ENCODE results near the gene ZMYND10.
A peak's percentile ranks its signal among the peaks of the same experiment; 100 is the strongest.

The ZMYND10 gene

DNA sequence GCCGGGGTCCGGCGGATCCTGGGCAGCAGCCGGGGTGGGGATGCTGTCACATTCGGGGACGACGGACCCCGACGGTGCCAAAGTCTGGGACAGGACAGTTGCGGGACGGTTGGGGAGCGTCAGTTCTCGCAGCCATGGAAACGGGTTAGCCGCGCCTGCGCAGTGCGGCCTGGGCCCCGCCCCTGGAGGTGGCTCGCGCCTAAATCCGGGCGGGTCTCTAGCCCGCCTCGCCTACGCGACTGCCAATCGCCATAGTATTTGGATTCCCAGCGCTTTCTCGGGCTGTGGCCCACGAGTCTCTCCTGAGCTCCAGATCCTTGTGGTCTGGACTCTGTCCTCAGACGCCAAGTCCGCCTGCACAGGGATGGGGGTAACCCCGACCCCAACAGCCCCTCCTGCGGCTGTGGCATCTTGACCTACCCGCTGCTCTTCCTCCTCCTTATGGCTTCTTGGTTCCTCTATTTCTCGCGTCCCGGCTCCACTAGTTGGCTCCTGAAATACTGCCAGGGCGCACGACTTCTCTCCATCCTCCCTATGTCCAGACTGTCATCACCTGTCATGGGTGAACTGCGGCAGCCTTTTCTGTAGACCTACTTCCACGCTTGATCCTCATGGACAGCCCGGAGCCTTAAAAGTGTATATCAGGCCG, at the start of gene ZMYND10:
TSS of gene ZMYND10 (minus strand) at position 147 of the 649 bp plus-strand sequence. CDS start 153 bp downstream, outside the sequence.
- TF ChIP-seq, protein P1, sequence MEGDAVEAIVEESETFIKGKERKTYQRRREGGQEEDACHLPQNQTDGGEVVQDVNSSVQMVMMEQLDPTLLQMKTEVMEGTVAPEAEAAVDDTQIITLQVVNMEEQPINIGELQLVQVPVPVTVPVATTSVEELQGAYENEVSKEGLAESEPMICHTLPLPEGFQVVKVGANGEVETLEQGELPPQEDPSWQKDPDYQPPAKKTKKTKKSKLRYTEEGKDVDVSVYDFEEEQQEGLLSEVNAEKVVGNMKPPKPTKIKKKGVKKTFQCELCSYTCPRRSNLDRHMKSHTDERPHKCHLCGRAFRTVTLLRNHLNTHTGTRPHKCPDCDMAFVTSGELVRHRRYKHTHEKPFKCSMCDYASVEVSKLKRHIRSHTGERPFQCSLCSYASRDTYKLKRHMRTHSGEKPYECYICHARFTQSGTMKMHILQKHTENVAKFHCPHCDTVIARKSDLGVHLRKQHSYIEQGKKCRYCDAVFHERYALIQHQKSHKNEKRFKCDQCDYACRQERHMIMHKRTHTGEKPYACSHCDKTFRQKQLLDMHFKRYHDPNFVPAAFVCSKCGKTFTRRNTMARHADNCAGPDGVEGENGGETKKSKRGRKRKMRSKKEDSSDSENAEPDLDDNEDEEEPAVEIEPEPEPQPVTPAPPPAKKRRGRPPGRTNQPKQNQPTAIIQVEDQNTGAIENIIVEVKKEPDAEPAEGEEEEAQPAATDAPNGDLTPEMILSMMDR (conservative IDR thresholded peaks at IDR 0.05; ENCODE audit: control insufficient read depth, insufficient read depth, low read depth, low read length), result no peak
- peak within 1 kb of the TSS; percentile 42 for H3K4me3 ChIP-seq (ENCODE audit: control insufficient read depth, low read depth, low read length)
- peak; percentile 59 for DNase-seq (ENCODE audit: low read depth)

DNA sequence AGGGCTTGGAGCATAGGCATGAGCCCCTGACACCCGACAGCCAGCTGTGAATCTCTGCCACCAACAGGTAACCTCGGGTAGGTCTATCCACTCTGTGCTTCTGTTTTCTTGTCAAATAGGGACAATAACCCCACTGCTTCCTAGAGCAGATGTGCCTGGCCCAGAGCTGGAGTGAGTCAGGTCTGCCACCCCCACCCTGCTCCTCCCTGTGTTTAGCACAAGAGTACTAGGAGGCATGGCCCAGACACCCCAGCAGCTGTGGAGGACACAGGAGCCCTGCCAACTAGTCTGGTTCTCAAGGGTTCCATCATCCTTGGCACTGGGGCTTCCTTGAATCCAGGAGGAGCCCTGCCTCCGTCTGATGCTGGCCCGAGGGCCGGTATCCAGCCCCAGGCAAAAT, 47.5 kb upstream of the ZMYND10 start:
- TF ChIP-seq, protein P1 (conservative IDR thresholded peaks at IDR 0.05; ENCODE audit: control insufficient read depth, insufficient read depth, low read depth, low read length), result no peak
- no peak overlapping the region for H3K4me3 ChIP-seq (ENCODE audit: control insufficient read depth, low read depth, low read length)
- DNase-seq (ENCODE audit: low read depth), result no peak

- no peak overlapping the region for H3K4me3 ChIP-seq (ENCODE audit: control insufficient read depth, low read depth, low read length)
- TF ChIP-seq, protein P1 (conservative IDR thresholded peaks at IDR 0.05; ENCODE audit: control insufficient read depth, insufficient read depth, low read depth, low read length), result no peak
- no peak for DNase-seq (ENCODE audit: low read depth)
Measured at GRCh38 chr3:50392101-50392715, 46.7 kb upstream of the ZMYND10 start.

- TF ChIP-seq, protein P1 (conservative IDR thresholded peaks at IDR 0.05; ENCODE audit: control insufficient read depth, insufficient read depth, low read depth, low read length), result no peak
- H3K4me3 ChIP-seq (ENCODE audit: control insufficient read depth, low read depth, low read length), result no peak overlapping the region
- no peak for DNase-seq (ENCODE audit: low read depth)
Measured at GRCh38 chr3:50390508-50391224, 45.1 kb upstream of the ZMYND10 start.

- no peak for DNase-seq (ENCODE audit: low read depth)
- no peak overlapping the region for H3K4me3 ChIP-seq (ENCODE audit: control insufficient read depth, low read depth, low read length)
- TF ChIP-seq, protein P1 (conservative IDR thresholded peaks at IDR 0.05; ENCODE audit: control insufficient read depth, insufficient read depth, low read depth, low read length), result no peak
Measured at GRCh38 chr3:50389414-50389767, 43.9 kb upstream of the ZMYND10 start.

- no peak for DNase-seq (ENCODE audit: low read depth)
- no peak overlapping the region for H3K4me3 ChIP-seq (ENCODE audit: control insufficient read depth, low read depth, low read length)
- TF ChIP-seq, protein P1 (conservative IDR thresholded peaks at IDR 0.05; ENCODE audit: control insufficient read depth, insufficient read depth, low read depth, low read length), result no peak
Measured at GRCh38 chr3:50388720-50389413, 43.3 kb upstream of the ZMYND10 start.
